Right lung (tissue), 10 donors: ENCODE measurements around the gene THAP5. TPM values are rescaled to one million over a fixed set of nuclear protein-coding genes. Genes with fewer than 3 reads are reported as not detected.

ENCODE experiments used
- DNase-seq, 2 donors: peaks; one replicate each; pipeline ENCODE4 v3.0.0-alpha.2; 2013
- long read RNA-seq, 8 donors: transcript quantifications; one replicate each; lab custom pipeline, GENCODE V29; 2026
- polyA plus RNA-seq, 5 donors: library from polyadenylated mRNA; unstranded; fragments of 120-200 nt; gene quantifications; one replicate each; pipeline versions ENCODE4 v1.2.1 to v1.2.3, GENCODE V29; 2013; ENCODE audit warnings: inconsistent platforms in 1 of 5, low replicate concordance in 1 of 5; ENCODE audit not compliant: insufficient read length in 5 of 5, insufficient read depth in 1 of 5

THAP5 gene, protein sequence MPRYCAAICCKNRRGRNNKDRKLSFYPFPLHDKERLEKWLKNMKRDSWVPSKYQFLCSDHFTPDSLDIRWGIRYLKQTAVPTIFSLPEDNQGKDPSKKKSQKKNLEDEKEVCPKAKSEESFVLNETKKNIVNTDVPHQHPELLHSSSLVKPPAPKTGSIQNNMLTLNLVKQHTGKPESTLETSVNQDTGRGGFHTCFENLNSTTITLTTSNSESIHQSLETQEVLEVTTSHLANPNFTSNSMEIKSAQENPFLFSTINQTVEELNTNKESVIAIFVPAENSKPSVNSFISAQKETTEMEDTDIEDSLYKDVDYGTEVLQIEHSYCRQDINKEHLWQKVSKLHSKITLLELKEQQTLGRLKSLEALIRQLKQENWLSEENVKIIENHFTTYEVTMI
- polyA plus RNA-seq = 10 to 100 TPM; 25.8 to 44.2 (median 33.1) TPM
- long read RNA-seq, donor 1, transcript THAP5-203 (3 exons, 3,306 nt) = major isoform, 20 of 26 reads
- long read RNA-seq, donor 1, partial matches to known transcripts = 0 of 26 reads
- long read RNA-seq, donor 1, other reads (novel, unspliced or antisense) = 0 of 26 reads
- long read RNA-seq, donor 2, partial matches to known transcripts = 0 of 6 reads
- long read RNA-seq, donor 2, other reads (novel, unspliced or antisense) = 0 of 6 reads
- long read RNA-seq, donor 3, transcript THAP5-203 (3 exons, 3,306 nt) = major isoform, 10 of 19 reads
- long read RNA-seq, donor 3, partial matches to known transcripts = 6 of 19 reads
- long read RNA-seq, donor 3, other reads (novel, unspliced or antisense) = 0 of 19 reads
- long read RNA-seq, donor 4, transcript THAP5-203 (3 exons, 3,306 nt) = major isoform, 6 of 26 reads
- long read RNA-seq, donor 4, partial matches to known transcripts = 18 of 26 reads
- long read RNA-seq, donor 4, other reads (novel, unspliced or antisense) = 0 of 26 reads
- long read RNA-seq, donor 5, transcript THAP5-204 (3 exons, 868 nt) = minor isoform, 5 of 26 reads
- long read RNA-seq, donor 5, transcript THAP5-203 (3 exons, 3,306 nt) = major isoform, 16 of 26 reads
- long read RNA-seq, donor 5, partial matches to known transcripts = 0 of 26 reads
- long read RNA-seq, donor 5, other reads (novel, unspliced or antisense) = 0 of 26 reads
- long read RNA-seq, donor 6, transcript THAP5-203 (3 exons, 3,306 nt) = major isoform, 9 of 12 reads
- long read RNA-seq, donor 6, partial matches to known transcripts = 0 of 12 reads
- long read RNA-seq, donor 6, other reads (novel, unspliced or antisense) = 0 of 12 reads
- long read RNA-seq, donor 7, transcript THAP5-203 (3 exons, 3,306 nt) = major isoform, 7 of 11 reads
- long read RNA-seq, donor 7, partial matches to known transcripts = 0 of 11 reads
- long read RNA-seq, donor 7, other reads (novel, unspliced or antisense) = 0 of 11 reads
- long read RNA-seq, donor 8, transcript THAP5-203 (3 exons, 3,306 nt) = major isoform, 7 of 8 reads
- long read RNA-seq, donor 8, partial matches to known transcripts = 0 of 8 reads
- long read RNA-seq, donor 8, other reads (novel, unspliced or antisense) = 0 of 8 reads

DNA sequence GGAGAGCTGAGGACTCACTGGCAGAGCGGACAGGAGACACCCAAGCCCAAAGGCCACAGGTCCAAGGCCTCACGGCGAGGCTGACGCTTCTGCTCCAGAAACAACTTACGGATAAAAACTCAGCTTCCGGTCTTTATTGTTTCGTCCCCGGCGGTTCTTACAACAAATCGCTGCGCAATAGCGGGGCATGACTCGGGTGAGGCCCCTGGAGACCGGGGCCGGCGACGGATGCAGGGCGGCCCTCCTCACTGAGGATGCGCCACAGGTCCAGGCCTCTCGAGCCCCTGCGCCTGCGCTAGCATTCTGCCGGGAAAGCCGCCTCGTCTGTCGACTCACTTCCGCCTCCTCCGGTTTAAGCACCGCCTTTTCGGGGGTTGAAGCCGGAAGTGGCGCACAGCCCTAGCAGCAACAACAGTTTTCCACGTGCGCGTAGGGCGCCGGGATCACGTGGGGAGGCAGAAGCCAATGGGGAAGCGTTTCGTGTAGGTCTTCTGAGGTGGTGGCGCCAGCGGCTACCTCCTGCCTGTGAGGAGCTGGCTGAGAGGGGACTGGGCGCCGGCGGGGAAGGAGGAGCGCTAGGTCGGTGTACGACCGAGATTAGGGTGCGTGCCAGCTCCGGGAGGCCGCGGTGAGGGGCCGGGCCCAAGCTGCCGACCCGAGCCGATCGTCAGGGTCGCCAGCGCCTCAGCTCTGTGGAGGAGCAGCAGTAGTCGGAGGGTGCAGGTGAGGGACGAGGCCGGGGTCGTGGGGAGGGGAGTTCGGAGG, at the start of gene THAP5, which contains the start of gene DNAJB9:
Gene THAP5 (minus strand): TSS at position 326 of the 765 bp plus-strand sequence. CDS start 137 bp downstream, at position 189.
Gene DNAJB9 (plus strand): TSS at position 494 of the 765 bp plus-strand sequence. CDS start 1,853 bp downstream, outside the sequence.
- DNase-seq = peak; percentile 98 to 99

DNA sequence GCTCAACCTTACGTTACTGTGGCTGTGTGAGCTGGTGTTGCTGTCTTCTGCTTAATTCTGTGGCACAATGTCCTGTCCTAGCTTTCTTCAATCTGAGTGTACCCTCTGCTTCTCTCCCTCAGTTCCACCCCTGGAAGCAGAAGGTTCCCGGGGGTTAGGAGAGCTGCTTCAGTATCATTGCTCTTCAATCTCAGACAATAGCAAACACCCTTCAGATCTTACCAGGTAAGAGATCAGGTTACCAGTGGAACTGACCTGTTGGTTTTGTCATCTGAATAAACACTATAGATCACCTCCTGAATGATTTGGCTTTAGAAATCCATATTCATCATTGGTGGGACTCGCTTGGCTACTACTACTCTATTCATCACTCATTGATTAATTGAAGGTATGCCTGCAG, 48.5 kb upstream of the THAP5 start:
- no peak for DNase-seq

DNA sequence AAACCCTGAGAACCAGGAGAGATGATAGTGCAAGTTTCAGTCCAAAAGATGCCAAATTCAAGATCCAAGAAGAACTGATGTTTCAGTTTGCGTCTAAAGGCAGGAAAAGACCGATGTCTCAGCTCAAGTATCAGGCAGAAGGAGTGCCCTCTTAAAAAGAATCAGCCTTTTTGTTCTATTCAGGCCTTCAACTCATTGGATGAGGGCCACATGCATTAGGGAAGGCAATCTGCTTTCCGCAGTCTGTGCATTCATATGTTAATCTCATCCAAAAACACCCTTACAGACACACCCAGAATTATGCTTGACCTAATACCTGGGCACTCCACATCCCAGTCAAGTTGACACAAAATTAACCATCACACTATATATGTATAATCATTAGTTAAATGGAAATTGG, 45.4 kb upstream of the THAP5 start:
- DNase-seq = no peak

DNA sequence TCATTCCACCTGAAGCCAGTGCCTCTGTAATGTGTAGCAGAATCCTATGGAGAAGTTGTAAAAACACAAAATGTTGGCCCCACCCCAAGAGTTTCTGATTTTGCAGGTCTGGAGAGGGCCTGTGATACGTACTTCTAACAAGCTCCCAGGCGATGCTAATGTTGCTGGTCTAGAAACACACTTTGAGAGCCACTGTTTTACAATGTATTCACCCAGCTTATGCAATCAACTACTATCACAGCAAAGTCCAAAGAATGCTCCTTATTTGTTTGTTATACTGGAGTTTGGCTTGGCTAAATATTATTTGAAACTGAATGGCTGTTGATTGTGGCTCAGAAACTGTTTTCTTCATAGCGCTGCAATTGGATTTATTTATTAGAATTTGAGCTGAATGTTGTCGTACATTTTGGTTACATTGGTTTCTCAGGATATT, 44.5 kb upstream of the THAP5 start:
- DNase-seq = peak in 1 of 2 donors; percentile 38

DNA sequence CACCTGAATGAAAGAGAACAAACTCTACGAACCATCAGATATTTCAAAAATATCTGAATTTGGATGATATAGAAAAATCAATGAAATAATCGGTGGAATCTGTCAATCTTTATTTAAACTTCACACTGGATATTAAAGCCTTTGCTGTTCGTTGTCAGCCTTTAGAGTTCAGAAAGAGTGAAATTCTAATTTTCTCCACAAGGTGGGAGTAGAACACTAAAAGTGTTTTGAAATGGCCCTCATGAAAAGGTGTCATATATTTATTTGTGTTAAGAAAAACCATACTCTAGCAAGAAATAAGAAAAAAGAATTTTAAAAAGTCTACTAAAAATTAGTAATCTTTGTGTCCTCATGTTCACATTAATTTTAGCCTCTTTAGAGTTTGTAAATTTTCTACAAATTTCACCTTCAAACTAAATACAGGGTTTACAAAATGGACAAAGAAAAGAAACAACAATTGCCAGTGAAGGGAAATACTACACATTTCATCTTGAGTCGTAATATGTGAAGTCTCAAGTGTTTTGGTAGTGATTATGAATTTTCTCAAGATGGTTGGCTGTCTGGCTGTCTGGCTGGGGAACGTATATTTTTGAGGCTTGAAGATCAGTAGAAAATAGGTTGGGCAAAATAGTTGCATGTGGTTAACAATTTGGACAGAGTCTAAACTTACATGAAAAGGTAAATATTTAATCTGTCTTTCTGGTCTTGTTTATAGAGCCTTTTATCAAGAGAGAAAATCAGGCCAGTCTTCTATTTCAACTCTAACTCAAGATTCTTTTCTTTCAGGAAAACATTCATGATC, 43.8 kb upstream of the THAP5 start:
- peak in 1 of 2 donors; percentile 38 for DNase-seq

DNA sequence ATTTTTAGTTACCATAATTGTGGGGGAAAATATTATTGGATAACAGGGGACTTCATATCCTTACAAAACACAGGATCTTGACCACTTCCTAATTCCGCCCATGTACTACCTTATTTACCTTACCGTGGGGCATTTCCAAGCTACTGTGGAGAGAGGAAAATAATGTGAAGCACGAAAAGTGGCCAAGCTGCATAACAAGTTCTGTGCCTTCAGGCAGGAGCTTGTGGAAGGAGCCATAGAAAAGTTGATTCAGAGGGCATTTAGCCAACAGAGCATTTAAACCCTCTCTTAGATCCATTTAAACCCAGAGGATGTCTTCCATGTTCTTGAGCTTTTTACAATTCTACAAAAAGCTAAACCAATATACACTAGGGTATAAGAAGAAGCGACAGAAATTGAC, 41.8 kb upstream of the THAP5 start:
- DNase-seq = no peak

DNA sequence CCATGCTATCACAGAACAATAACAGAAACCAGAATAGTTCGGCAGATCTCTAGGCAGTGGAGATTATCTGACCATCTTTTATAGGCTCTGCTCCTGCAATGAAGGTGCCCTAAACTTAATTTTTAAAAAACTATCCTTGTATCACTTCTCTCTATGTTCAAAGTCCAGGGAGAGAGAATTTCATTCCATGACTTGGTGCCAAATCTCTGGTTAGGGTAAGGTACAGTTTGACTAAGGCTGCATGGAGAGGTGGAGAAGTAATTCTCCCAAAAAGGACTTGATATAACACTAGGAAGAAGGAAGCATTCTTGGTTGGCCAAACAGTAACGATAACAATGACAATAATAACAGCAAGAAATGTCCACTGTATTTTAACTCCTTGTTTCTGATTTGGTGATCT, 40.1 kb upstream of the THAP5 start:
- DNase-seq = no peak

DNA sequence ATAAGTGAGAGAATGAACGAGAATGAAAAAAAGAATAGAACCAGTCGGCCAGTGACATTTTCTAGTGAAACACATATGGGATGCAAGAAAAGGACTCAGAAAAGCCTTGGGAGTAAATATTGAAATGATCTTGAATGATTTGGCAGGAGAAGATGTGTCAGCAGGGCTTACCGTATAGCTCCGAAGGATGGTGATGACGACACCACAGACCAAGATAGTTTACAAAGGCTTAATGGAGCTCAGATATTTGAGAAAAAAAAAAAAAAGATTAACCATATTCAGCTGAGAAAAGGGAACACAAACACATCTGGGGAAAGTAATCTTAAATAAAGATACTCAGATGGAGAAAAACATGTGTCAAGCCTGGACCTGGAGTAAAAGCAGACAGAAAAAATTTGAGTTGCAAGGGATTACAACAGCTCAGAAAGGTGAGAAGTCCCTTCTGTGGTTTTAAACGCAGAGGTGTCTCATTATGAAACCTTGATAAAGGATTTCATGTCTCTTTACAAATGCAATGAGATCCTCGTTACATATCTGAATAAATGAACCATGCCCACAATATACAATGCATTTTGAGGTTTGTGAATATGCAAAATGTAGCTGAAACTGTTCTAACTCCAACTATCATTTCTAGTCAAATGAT, 36.2 kb upstream of the THAP5 start:
- no peak for DNase-seq

DNA sequence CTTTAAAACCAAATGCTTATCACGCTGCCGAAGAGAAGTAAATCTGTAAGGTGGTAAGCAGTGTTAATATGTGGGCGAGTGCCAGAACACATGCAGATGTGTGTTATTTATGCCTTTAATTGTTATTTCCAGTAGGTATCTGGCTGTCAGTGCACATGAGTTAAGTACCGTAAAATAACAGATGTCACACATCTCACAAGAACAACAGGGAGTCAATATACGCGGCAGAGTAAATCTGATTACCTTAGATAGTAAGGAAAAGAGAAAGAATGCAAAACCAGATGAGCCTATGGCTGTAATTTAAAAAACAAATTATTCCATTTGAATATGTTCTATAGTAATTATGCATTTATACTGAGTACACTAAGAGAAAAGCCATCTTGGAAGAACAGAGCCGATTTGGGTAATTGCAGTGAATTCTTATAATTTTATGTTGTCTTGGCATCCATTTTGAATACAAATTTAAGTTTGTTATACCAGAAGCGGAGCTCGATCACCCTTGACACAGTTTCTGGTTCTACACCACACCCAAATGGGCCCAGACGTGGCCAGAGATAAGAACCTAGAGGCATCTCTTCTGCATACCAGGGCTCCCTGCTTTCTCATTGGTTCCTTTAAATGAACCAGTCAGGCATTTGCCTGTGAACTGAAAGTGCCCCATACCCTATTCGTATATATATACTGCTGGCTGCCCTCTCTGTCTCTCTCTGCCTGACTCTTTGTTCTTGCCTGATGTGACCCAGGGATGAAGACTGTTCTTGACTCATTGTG, 35.0 kb upstream of the THAP5 start:
- DNase-seq = no peak

DNA sequence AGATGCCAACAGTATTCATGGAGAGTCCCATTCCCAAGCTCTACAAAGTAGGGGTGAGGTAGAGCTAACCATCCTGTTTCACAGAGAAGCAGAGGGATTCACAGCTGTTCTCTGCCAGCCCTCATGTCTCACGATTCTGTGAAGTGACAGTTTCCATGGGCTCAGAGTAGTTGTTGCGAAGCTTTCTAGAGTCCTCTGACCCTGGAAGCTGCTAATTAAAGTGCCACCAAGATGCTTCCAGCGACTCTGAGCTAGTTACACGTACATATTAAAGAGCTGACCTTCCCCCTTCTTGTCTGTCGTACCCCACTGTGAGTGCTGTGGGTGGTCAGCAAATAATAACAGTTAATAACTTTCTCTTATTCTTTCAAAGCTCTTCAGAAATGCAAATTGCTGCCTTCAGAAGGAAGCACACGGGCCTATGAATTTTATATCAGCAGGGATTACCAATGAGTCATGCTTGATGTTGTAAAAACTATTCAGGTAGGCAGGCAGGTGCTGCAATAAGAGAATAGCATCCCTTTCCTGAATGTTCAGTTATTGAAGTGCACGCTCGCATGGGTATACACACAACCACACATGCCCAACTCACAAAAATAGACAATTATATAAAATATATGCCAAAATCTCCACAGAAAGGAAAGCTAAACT, 34.3 kb upstream of the THAP5 start:
- DNase-seq = no peak

DNA sequence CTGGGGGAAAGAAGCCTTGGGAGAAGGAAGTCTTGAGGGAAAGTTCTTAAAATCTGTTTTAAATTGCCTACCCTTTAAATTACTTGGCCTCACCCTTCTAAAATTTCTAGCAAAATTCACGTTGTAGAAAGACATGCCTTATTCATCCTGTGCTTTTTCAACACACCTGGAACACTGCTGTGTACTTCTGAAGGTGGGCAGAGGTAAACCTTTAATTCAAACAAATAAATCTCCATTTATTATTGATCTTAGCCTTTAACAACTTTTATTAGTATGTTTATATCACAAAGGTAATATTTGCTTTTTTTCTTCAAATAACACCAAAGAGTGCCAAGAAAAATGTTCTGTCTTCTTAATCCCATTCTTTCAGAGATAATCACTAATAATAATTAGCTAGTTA, 30.9 kb upstream of the THAP5 start:
- no peak for DNase-seq

DNA sequence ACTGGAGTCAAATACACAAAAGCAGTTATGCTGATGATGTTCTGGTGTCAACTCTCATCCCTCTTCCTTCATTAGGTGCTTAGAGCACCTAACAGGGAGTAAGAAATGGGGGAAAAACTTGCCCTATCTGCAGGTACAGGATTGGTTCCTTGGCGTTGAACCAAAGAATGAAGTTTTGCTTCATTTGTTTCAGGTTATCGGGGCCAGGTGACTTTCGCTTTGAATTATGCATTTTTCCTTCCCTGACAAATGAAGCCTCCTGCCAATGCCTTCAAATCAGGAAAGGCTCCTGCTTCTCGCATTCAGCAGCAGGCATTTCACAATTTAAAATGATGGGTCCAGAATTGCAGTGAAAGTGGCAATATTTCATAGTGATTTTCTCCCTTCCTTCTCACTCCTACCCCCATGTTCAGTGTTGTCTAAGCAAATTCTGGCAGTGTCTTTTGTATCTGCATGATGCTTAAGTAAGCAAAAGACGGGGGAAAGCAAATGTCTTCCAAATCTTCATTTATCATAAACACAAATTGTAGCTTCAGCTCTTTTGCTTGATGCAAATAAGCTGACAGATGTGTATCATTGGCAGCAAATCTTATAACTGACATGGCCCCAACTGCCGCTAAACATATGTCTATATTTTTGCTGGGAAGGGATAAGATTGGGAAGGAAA, 29.5 kb upstream of the THAP5 start:
- DNase-seq = no peak

DNA sequence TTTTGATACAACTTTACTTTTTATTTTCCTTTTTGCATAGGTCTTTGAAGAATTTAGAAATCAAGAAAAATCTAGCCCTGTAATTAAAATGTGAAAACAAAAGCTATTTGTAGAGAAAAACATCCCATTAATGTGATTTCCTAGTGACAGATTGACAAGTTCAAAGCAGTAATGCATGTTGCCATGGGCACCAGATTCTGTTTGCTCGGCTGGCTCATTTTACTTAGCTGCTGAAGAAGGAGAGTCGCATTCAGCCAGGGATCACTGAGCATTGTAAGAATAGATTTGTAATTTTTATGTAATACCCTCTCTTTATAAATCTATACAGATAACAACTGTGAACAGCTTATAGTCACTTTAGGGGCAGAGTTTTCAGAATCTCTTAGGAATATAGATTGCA, 28.6 kb upstream of the THAP5 start:
- no peak for DNase-seq

DNA sequence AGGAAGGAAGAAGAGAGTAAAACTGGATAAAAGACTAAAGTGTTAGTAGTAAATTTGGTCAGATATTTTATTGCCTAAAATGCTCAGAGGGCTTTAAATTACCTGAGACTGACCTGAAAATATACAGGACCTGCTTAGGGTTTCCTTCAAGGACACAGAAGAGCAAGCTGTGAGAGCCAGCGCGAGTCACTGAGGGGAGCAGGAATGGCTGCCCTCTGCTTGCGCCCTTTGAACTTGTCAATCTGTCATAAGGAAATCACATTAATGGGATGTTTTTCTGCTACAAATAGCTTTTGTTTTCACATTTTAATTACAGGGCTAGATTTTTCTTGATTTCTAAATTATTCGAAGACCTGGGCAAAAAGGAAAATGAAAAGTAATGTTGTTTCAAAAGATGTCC, 27.1 kb upstream of the THAP5 start:
- no peak for DNase-seq

DNA sequence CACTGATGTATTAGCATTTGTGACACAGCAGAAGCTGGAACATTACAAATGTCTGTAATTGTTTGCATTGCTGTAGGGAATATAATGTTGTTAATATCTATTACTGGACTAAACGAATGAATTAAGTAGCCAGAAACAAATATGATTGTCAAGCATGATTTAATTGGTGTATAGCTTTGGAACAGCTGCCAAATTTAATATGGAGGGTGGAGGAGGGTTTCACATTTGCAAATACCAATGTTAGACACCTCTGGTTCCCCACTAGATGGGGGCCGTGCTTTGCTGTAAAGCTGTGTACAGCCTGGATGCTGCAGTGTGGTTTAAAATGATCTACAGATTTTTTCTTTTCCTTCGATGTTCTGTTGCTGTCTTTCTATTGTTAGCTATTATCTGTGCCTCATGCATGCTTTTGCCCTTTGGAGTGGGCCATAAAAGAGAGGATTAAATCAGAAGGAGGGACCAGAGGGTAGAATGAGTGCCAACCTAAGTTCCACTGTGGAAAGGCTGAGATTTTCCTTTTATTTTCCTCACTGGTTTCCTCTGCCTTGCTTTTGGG, 23.2 kb upstream of the THAP5 start:
- DNase-seq = peak in 1 of 2 donors; percentile 31

DNA sequence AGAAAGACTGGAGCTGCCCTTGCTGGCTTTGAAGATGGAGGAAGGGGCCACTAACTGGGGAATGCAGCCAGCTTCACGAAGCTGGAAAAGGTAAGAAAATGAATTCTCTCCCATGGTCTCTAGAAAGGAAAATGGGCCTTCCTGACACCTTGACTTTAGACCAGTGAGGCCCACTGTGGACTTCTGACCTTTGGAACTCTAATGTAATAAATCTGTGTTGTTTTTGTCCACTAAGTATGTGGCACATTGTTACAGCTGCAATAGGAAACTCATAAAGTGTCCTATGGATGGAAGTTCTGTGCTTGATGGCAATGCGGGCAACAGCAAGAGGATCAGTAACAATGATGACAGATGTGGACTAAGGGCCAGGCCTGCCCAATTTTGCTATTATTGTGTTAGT, 21.1 kb upstream of the THAP5 start:
- DNase-seq = no peak

DNA sequence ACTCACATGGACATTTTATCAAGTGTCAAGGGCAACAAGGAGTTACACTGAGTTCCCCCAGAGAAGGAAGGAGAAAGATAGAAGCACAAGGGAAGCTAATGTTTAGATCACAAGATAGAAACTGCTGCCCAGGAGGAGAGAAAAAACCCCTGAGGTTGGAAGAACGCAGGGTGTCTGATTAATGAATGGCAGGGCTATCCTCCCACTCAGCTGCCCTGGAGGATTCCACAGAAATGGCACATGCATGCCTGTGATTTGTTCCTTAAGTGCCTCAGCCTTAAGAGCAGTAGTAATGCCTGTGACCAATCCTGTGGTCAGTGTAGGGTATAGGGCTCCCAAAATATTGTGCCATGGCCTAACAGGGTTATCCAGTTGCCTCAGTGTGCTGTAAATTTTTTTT, 20.4 kb upstream of the THAP5 start:
- DNase-seq = no peak
